ENCODE results near the gene SH3RF1.

Gene SH3RF1

GRCh38 chr4:169275180-169275579, 4.4 kb upstream of the SH3RF1 start:
- DNase-seq (ENCODE audit: low spot score), result no peak

- no peak for DNase-seq (ENCODE audit: low spot score)
Observed at GRCh38 chr4:169274033-169274432, 3.3 kb upstream of the SH3RF1 start.

- DNase-seq (ENCODE audit: low spot score), result peak; percentile 52
Observed at GRCh38 chr4:169272265-169272886, 1.6 kb upstream of the SH3RF1 start.

- no peak for DNase-seq (ENCODE audit: low spot score)
Observed at GRCh38 chr4:169271692-169272007, 894 bp upstream of the SH3RF1 start.

GRCh38 chr4:169269916-169270809, 593 bp downstream of the SH3RF1 start:
- DNase-seq (ENCODE audit: low spot score), result peak; percentile 58

- DNase-seq (ENCODE audit: low spot score), result peak; percentile 50
Observed at GRCh38 chr4:169268951-169269760, 1.6 kb downstream of the SH3RF1 start.

- no peak for DNase-seq (ENCODE audit: low spot score)
Observed at GRCh38 chr4:169267070-169267469, 3.7 kb downstream of the SH3RF1 start.

- no peak for DNase-seq (ENCODE audit: low spot score)
Observed at GRCh38 chr4:169266661-169267060, 4.1 kb downstream of the SH3RF1 start.

- DNase-seq (ENCODE audit: low spot score), result no peak
Observed at GRCh38 chr4:169266081-169266480, 4.7 kb downstream of the SH3RF1 start.

- DNase-seq (ENCODE audit: low spot score), result no peak
Observed at GRCh38 chr4:169263791-169264392, 6.9 kb downstream of the SH3RF1 start.

- DNase-seq (ENCODE audit: low spot score), result no peak
Observed at GRCh38 chr4:169260217-169260866, 10.4 kb downstream of the SH3RF1 start.

GRCh38 chr4:169259271-169259670, 11.5 kb downstream of the SH3RF1 start:
- no peak for DNase-seq (ENCODE audit: low spot score)

- DNase-seq (ENCODE audit: low spot score), result no peak
Observed at GRCh38 chr4:169258141-169258540, 12.6 kb downstream of the SH3RF1 start.

GRCh38 chr4:169256856-169257761, 13.6 kb downstream of the SH3RF1 start:
- no peak for DNase-seq (ENCODE audit: low spot score)

- DNase-seq (ENCODE audit: low spot score), result no peak
Observed at GRCh38 chr4:169256101-169256612, 14.6 kb downstream of the SH3RF1 start.

GRCh38 chr4:169254546-169254983, 16.2 kb downstream of the SH3RF1 start:
- peak; percentile 54 for DNase-seq (ENCODE audit: low spot score)

GRCh38 chr4:169253904-169254303, 16.9 kb downstream of the SH3RF1 start:
- DNase-seq (ENCODE audit: low spot score), result peak; percentile 37

GRCh38 chr4:169253113-169253671, 17.6 kb downstream of the SH3RF1 start:
- DNase-seq (ENCODE audit: low spot score), result no peak

- no peak for DNase-seq (ENCODE audit: low spot score)
Observed at GRCh38 chr4:169252339-169253112, 18.2 kb downstream of the SH3RF1 start.

All from AG20443 (cell line).